Liver (tissue), 9 donors: ENCODE results near the gene TRMT1. TPM values are rescaled to one million over a fixed set of nuclear protein-coding genes. Genes with fewer than 3 reads are reported as not detected.
A peak's percentile ranks its signal among the peaks of the same experiment; 100 is the strongest.

Experiments
- DNase-seq: peaks from one replicate; pipeline ENCODE4 v3.0.0-alpha.2; 2017; ENCODE audit warnings: low spot score
- H3K27ac ChIP-seq, 2 donors: one replicate each; pipeline ENCODE4 v1.7.0; 2013; ENCODE audit warnings: inconsistent platforms in 2 of 2, low read length in 2 of 2, control low read depth in 1 of 2, low read depth in 1 of 2, mild to moderate bottlenecking in 1 of 2
- H3K27me3 ChIP-seq, 4 donors: one replicate each; pipeline versions ENCODE4 v1.6.1 to v1.7.0; 2013; ENCODE audit warnings: low read length in 3 of 4, inconsistent platforms in 1 of 4, mild to moderate bottlenecking in 1 of 4, moderate library complexity in 1 of 4; ENCODE audit not compliant: control insufficient read depth in 4 of 4, insufficient read depth in 4 of 4
- H3K36me3 ChIP-seq, 4 donors: one replicate each; pipeline versions ENCODE4 v1.6.1 to v1.7.0; 2013; ENCODE audit warnings: low read length in 3 of 4, mild to moderate bottlenecking in 3 of 4, low read depth in 1 of 4, moderate library complexity in 1 of 4; ENCODE audit not compliant: control insufficient read depth in 4 of 4, insufficient read depth in 3 of 4
- H3K4me1 ChIP-seq, 4 donors: one replicate each; pipeline versions ENCODE4 v1.6.1 to v1.7.0; 2013; ENCODE audit warnings: low read length in 3 of 4, mild to moderate bottlenecking in 3 of 4, moderate library complexity in 1 of 4; ENCODE audit not compliant: control insufficient read depth in 4 of 4, insufficient read depth in 4 of 4
- H3K4me3 ChIP-seq, 3 donors: one replicate each; pipeline versions ENCODE4 v1.6.1 to v1.7.0; 2013; ENCODE audit warnings: low read length in 3 of 3, control low read depth in 1 of 3, low read depth in 1 of 3, mild to moderate bottlenecking in 1 of 3
- H3K9ac ChIP-seq, 2 donors: one replicate each; pipeline ENCODE4 v1.7.0; 2013; ENCODE audit warnings: low read length in 2 of 2, mild to moderate bottlenecking in 2 of 2, moderate library complexity in 2 of 2, control low read depth in 1 of 2, low read depth in 1 of 2
- H3K9me3 ChIP-seq, 4 donors: one replicate each; pipeline versions ENCODE4 v1.6.1 to v1.7.0; 2013; ENCODE audit warnings: low read length in 3 of 4; ENCODE audit not compliant: control insufficient read depth in 4 of 4
- FOXA1 ChIP-seq: IDR thresholded peaks from 2 replicates; pipeline ENCODE4 v1.6.1; 2016; ENCODE audit warnings: antibody characterized with exemption
- FOXA2 ChIP-seq: IDR thresholded peaks from 2 replicates; pipeline ENCODE4 v1.6.1; 2016; ENCODE audit warnings: antibody characterized with exemption
- HNF4G ChIP-seq: IDR thresholded peaks from 2 replicates; pipeline ENCODE4 v1.6.1; 2016; ENCODE audit warnings: antibody characterized with exemption
- JUND ChIP-seq, 2 donors: IDR thresholded peaks; 2 replicates each; pipeline ENCODE4 v1.6.1; 2016; ENCODE audit warnings: antibody characterized with exemption in 2 of 2
- MAX ChIP-seq: IDR thresholded peaks from 2 replicates; pipeline ENCODE4 v1.6.1; 2016; ENCODE audit warnings: antibody characterized with exemption
- NR2F2 ChIP-seq: IDR thresholded peaks from 2 replicates; pipeline ENCODE4 v1.6.1; 2016; ENCODE audit warnings: antibody characterized with exemption
- RAD21 ChIP-seq, 2 donors: IDR thresholded peaks; 2 replicates each; pipeline ENCODE4 v1.6.1; 2016; ENCODE audit warnings: antibody characterized with exemption in 2 of 2, mild to moderate bottlenecking in 2 of 2
- RXRA ChIP-seq, 2 donors: IDR thresholded peaks; 2 replicates each; pipeline ENCODE4 v1.6.1; 2017 to 2018; ENCODE audit warnings: antibody characterized with exemption in 2 of 2, mild to moderate bottlenecking in 1 of 2
- SP1 ChIP-seq: IDR thresholded peaks from 2 replicates; pipeline ENCODE4 v1.6.1; 2018; ENCODE audit warnings: antibody characterized with exemption, mild to moderate bottlenecking
- TAF1 ChIP-seq: conservative IDR thresholded peaks from 2 replicates; pipeline ENCODE4 v1.6.1; 2016; ENCODE audit warnings: antibody characterized with exemption, mild to moderate bottlenecking
- YY1 ChIP-seq: IDR thresholded peaks from 2 replicates; pipeline ENCODE4 v1.6.1; 2016; ENCODE audit warnings: antibody characterized with exemption, mild to moderate bottlenecking
- WGBS: extraction: QIAGEN DNeasy Blood & Tissue Kit; methylation state at CpG from one replicate; pipeline ENCODE4 v1.1.7; 2013; 5-methylcytosine and 5-hydroxymethylcytosine counted together
- polyA plus RNA-seq, 2 donors: library from polyadenylated mRNA; stranded (reverse) in 1 of 2; unstranded in 1 of 2; fragments of 200-250 nt in 1 of 2; fragments of >200 nt in 1 of 2; fragmentation: Nextera tagmentation in 1 of 2; extraction: Ambion mirVana in 1 of 2; gene quantifications; one replicate each; pipeline versions ENCODE4 v1.2.1 to v1.2.3, GENCODE V29; 2013 to 2015
- total RNA-seq, 2 donors: library from RNA; depleted of rRNA; stranded (reverse); fragments of >200 nt; gene quantifications; one replicate each; pipeline ENCODE4 v1.2.3, GENCODE V29; 2014
- TF ChIP-seq, protein P1 (sequence below): fragments of 150-350 bp; IDR thresholded peaks from 2 replicates; pipeline ENCODE4 v1.5.1; 2017; ENCODE audit warnings: improper control_type of control experiment, low read depth, low read length; ENCODE audit not compliant: missing input control
- TF ChIP-seq, protein P2 (sequence below): IDR thresholded peaks from 2 replicates; pipeline ENCODE4 v1.6.1; 2016; ENCODE audit warnings: antibody characterized with exemption
- TF ChIP-seq, protein P3 (sequence below): IDR thresholded peaks from 2 replicates; pipeline ENCODE4 v1.6.1; 2016; ENCODE audit warnings: antibody characterized with exemption
- TF ChIP-seq, protein P4 (sequence below): IDR thresholded peaks from 2 replicates; pipeline ENCODE4 v1.6.1; 2016; ENCODE audit warnings: antibody characterized with exemption, mild to moderate bottlenecking
- donor health status: healthy.
- donor health status: healthy.
- donor health status: healthy.
- donor health status: healthy.
- donor health status: healthy.

Gene TRMT1
- total and polyA plus RNA-seq, 4 donors, result 8.3 to 15.6 (median 11.7) TPM

DNA sequence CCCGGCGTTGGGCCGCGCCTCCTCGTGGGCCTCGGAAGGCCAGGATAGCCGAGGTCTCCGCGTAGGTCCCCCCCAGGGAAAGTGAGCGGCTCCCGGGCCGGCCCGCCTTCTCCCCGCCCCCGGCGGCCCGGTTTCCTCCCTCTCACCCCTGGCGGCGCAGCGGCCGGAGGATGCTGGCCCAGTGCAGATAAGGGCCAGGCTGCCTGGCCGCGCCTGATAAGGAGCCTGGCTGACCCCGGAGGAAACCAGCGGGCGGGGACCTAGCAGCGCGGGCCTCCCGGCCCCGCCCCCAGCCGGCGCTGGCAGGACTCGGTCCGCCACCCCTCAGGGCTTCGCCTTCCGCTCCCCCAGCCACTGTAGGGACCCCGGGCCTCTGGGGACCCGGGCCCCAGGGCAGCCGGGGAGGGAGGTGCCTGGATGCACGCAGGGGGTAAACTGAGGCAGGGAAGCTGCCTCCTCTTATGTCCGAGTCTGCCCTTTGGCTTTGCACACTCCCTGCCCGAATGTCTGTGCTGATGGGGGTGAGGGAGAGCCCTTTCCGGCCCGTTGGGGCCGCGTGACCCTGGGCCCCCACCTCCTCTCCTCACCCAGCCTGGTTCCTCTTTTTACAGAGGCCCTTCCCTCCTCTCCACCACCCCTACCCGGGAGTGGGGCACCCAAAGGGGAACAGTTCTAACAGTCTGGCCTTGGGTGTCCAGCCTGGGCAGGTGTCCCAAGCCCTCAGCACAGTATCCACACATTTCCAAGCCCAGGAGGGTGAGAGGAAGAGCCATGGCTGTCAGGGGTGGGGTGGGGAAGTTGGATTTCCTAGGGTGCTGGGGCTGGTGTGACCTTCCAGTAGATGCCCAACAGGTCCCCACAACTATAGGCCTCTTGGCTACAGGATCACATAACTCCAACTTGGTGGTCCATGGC is 13.6 kb downstream of the TRMT1 start, which contains the start of gene LYL1:
Gene LYL1, minus strand, starts transcription at position 193 of the 915 bp plus-strand sequence. CDS start 1,687 bp downstream, outside the sequence.
- H3K27ac ChIP-seq, result peak within 1 kb of the TSS; percentile 70 to 85
- peak within 1 kb of the TSS in 2 of 3 donors; percentile 20 to 36 for H3K4me3 ChIP-seq
- peaks cover 5 to 26% (median 14%) of the 10 kb centered on the region in 4 donors for H3K4me1 ChIP-seq
- no peaks in the 10 kb centered on the region for H3K27me3 ChIP-seq
- peaks cover 0 to 2% (median under 1%) of the 10 kb centered on the region in 4 donors for H3K36me3 ChIP-seq
- peak within 1 kb of the TSS; percentile 22 for H3K9ac ChIP-seq
- TF ChIP-seq JUND (IDR thresholded peaks at IDR 0.05) (no peak), NR2F2 (peak; percentile 90)
- H3K9me3 ChIP-seq, result no peaks in the 10 kb centered on the region
- 7% methylated on average over 47 of the region's 47 CpGs for WGBS
- DNase-seq, result peak; percentile 93

- peak overlapping the region; percentile 22 for H3K9ac ChIP-seq
- no peaks in the 10 kb centered on the region for H3K27me3 ChIP-seq
- 12% methylated on average over 7 of the region's 7 CpGs for WGBS
- TF ChIP-seq JUND (IDR thresholded peaks at IDR 0.05) (no peak), RXRA (IDR thresholded peaks at IDR 0.05) (no peak), MAX (no peak), NR2F2 (no peak), HNF4G (no peak), TAF1 (no peak), RAD21 (IDR thresholded peaks at IDR 0.05) (no peak), FOXA1 (no peak), FOXA2 (no peak), SP1 (no peak), YY1 (no peak)
- TF ChIP-seq, protein P1, sequence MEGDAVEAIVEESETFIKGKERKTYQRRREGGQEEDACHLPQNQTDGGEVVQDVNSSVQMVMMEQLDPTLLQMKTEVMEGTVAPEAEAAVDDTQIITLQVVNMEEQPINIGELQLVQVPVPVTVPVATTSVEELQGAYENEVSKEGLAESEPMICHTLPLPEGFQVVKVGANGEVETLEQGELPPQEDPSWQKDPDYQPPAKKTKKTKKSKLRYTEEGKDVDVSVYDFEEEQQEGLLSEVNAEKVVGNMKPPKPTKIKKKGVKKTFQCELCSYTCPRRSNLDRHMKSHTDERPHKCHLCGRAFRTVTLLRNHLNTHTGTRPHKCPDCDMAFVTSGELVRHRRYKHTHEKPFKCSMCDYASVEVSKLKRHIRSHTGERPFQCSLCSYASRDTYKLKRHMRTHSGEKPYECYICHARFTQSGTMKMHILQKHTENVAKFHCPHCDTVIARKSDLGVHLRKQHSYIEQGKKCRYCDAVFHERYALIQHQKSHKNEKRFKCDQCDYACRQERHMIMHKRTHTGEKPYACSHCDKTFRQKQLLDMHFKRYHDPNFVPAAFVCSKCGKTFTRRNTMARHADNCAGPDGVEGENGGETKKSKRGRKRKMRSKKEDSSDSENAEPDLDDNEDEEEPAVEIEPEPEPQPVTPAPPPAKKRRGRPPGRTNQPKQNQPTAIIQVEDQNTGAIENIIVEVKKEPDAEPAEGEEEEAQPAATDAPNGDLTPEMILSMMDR, result no peak
- TF ChIP-seq, protein P2, sequence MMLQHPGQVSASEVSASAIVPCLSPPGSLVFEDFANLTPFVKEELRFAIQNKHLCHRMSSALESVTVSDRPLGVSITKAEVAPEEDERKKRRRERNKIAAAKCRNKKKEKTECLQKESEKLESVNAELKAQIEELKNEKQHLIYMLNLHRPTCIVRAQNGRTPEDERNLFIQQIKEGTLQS, result no peak
- TF ChIP-seq, protein P3, sequence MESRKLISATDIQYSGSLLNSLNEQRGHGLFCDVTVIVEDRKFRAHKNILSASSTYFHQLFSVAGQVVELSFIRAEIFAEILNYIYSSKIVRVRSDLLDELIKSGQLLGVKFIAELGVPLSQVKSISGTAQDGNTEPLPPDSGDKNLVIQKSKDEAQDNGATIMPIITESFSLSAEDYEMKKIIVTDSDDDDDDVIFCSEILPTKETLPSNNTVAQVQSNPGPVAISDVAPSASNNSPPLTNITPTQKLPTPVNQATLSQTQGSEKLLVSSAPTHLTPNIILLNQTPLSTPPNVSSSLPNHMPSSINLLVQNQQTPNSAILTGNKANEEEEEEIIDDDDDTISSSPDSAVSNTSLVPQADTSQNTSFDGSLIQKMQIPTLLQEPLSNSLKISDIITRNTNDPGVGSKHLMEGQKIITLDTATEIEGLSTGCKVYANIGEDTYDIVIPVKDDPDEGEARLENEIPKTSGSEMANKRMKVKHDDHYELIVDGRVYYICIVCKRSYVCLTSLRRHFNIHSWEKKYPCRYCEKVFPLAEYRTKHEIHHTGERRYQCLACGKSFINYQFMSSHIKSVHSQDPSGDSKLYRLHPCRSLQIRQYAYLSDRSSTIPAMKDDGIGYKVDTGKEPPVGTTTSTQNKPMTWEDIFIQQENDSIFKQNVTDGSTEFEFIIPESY, result no peak
- TF ChIP-seq, protein P4, sequence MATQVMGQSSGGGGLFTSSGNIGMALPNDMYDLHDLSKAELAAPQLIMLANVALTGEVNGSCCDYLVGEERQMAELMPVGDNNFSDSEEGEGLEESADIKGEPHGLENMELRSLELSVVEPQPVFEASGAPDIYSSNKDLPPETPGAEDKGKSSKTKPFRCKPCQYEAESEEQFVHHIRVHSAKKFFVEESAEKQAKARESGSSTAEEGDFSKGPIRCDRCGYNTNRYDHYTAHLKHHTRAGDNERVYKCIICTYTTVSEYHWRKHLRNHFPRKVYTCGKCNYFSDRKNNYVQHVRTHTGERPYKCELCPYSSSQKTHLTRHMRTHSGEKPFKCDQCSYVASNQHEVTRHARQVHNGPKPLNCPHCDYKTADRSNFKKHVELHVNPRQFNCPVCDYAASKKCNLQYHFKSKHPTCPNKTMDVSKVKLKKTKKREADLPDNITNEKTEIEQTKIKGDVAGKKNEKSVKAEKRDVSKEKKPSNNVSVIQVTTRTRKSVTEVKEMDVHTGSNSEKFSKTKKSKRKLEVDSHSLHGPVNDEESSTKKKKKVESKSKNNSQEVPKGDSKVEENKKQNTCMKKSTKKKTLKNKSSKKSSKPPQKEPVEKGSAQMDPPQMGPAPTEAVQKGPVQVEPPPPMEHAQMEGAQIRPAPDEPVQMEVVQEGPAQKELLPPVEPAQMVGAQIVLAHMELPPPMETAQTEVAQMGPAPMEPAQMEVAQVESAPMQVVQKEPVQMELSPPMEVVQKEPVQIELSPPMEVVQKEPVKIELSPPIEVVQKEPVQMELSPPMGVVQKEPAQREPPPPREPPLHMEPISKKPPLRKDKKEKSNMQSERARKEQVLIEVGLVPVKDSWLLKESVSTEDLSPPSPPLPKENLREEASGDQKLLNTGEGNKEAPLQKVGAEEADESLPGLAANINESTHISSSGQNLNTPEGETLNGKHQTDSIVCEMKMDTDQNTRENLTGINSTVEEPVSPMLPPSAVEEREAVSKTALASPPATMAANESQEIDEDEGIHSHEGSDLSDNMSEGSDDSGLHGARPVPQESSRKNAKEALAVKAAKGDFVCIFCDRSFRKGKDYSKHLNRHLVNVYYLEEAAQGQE, result no peak
- peak overlapping the region in 2 of 3 donors; percentile 19 to 36 for H3K4me3 ChIP-seq
- peaks cover 0 to 1% (median under 1%) of the 10 kb centered on the region in 4 donors for H3K36me3 ChIP-seq
- H3K9me3 ChIP-seq, result no peaks in the 10 kb centered on the region
- DNase-seq, result no peak
- peak overlapping the region; percentile 70 to 85 for H3K27ac ChIP-seq
- peaks cover 5 to 26% (median 15%) of the 10 kb centered on the region in 4 donors for H3K4me1 ChIP-seq
Observed at GRCh38 chr19:13102416-13102665, 14.2 kb downstream of the TRMT1 start.
